ENCODE data around the gene CBL. TPM values are rescaled to one million over a fixed set of nuclear protein-coding genes. Genes with fewer than 3 reads are reported as not detected.
"Not testable (repeated sequence)": the region's sequence is repeated elsewhere in the genome, so short reads cannot be mapped to it uniquely, and the experiment has no call there.

CBL gene
- total RNA-seq, 2 donors from 2014 or later, result 36.1 to 41.9 TPM

DNA sequence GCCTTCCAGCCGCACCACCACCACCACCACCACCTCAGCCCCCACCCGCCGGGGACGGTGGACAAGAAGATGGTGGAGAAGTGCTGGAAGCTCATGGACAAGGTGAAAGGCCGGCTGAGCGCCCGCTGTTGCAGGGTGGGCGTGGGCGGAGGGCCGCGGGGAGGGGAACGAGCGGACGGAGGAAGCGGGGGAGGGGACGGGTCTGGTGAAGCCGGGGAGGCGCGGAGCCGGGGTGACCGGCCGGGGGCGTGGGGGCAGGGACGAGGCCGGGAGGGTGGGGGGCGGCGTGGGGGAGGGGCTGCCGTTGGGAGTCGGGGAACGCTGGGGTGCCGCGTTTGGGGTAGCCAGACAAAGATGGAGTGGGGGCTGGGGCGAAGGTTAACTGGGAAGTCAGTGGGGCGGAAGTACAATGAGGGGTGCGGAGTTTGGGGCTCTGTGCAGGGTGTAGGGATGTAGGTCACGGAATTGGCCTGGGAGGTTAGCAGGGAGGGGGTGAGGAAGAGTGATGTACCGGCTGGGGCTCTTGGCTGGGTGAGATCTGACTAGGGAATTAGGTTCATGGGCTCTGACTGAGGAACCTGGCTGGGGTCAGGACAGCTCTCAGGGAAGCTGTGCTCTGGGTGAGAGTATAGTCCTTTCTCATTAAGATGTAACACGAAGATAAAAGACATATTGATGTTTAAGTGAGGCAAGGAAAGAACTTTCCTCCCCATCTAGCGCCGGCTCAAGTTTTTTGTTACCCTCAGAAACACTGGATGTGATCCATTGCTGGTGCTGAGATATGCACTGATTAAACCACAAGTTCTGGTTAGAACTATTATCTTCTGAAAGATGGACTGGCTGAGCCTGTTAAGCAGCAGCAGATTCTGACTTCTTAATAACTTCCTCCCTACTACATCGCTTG, 624 bp downstream of the CBL start:
- DNase-seq, result peak; percentile 21 to 52 (median 36)
- H3K4me1 Mint-ChIP-seq, result peaks cover 21% of the 10 kb centered on the region
- ATAC-seq, result peak; percentile 34
- H3K9me3 ChIP-seq (ENCODE audit: control insufficient read depth, low read length, poor library complexity, severe bottlenecking), result no peaks in the 10 kb centered on the region
- peaks cover 3% of the 10 kb centered on the region for H3K36me3 Mint-ChIP-seq (ENCODE audit: low read depth)
- H3K27ac Mint-ChIP-seq, result peak overlapping the region; percentile 95
- H3K27me3 Mint-ChIP-seq, result no peaks in the 10 kb centered on the region
- H3K4me3 Mint-ChIP-seq, result peak overlapping the region; percentile 100

DNA sequence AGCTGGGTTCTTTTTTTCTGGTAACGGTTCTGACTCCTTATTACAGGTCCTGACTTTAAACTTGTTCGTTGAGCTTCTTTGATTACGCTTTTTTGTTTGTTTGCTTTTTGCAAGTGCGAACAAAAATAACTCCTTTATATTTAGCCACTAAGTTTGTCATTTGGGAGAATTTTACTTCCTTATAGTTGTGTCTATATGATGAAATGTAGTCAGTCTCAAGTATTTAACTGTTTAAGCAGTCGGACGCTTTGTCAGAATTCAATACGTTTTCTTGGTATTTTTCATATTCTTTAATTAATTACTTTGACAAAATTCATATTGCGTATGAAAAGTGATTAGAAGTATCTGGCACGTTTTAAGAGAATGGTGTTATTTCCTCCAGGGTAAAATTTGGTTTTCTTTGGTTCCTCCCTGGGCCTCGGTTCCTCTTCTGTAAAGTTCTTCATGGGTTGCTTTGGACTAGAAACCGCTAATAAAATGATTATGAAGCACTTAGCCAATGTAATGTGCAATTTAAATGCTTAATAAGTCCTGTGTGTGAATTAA, 1.3 kb downstream of the CBL start:
- H3K27me3 Mint-ChIP-seq, result no peaks in the 10 kb centered on the region
- peak overlapping the region; percentile 100 for H3K4me3 Mint-ChIP-seq
- peak overlapping the region; percentile 95 for H3K27ac Mint-ChIP-seq
- H3K9me3 ChIP-seq (ENCODE audit: control insufficient read depth, low read length, poor library complexity, severe bottlenecking), result no peaks in the 10 kb centered on the region
- peaks cover 3% of the 10 kb centered on the region for H3K36me3 Mint-ChIP-seq (ENCODE audit: low read depth)
- peaks cover 21% of the 10 kb centered on the region for H3K4me1 Mint-ChIP-seq
- DNase-seq (no peak), ATAC-seq (no peak)

DNA sequence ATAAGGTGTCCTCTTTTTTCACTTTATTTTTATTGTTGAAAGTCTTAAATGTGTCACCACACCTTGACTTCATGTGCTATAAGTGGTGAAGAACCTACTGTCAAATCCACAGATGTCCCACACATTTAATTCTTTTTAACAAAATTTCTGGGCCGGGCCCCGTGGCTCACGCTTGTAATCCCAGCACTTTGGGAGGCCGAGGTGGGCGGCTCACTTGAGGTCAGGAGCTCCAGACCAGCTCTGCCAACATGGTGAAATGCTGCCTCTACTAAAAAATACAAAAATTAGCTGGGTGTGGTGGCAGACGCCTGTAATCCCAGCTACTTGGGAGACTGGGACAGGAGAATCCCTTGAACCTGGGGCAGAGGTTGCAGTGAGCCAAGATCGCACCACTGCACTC, 3.0 kb downstream of the CBL start:
- no peak overlapping the region for H3K27ac Mint-ChIP-seq

DNA sequence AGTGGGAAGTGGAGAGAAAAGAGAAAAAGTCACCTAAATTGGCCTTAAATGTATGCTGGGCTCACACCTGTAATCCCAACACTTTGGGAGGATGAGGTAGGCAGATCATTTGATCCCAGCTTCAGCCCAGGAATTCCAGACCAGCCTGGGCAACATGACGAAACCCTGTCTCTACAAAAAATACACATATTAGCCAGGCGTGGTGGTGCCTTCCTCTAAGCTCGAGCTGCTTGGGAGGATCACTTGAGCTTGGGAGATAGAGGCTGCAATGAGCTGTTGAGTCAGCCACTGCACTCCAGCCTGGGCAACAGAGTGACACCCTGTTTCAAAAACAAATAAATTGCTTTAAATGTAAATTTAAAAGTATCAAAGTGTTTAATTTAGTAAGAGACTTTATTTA, 3.9 kb downstream of the CBL start:
- Mint-ChIP-seq H3K4me3 (no peak overlapping the region), H3K4me1 (peaks cover 30% of the 10 kb centered on the region)
- DNase-seq, result no peak

More for the DNA sequence above, 3.0 kb downstream of the CBL start:
- no peak for DNase-seq
- peak overlapping the region; percentile 5 for H3K4me3 Mint-ChIP-seq
- H3K9me3 ChIP-seq (ENCODE audit: control insufficient read depth, low read length, poor library complexity, severe bottlenecking), result no peaks in the 10 kb centered on the region
- no peaks in the 10 kb centered on the region for H3K27me3 Mint-ChIP-seq
- ATAC-seq, result no peak
- H3K36me3 Mint-ChIP-seq (ENCODE audit: low read depth), result peaks cover 3% of the 10 kb centered on the region
- H3K4me1 Mint-ChIP-seq, result peaks cover 28% of the 10 kb centered on the region

DNA sequence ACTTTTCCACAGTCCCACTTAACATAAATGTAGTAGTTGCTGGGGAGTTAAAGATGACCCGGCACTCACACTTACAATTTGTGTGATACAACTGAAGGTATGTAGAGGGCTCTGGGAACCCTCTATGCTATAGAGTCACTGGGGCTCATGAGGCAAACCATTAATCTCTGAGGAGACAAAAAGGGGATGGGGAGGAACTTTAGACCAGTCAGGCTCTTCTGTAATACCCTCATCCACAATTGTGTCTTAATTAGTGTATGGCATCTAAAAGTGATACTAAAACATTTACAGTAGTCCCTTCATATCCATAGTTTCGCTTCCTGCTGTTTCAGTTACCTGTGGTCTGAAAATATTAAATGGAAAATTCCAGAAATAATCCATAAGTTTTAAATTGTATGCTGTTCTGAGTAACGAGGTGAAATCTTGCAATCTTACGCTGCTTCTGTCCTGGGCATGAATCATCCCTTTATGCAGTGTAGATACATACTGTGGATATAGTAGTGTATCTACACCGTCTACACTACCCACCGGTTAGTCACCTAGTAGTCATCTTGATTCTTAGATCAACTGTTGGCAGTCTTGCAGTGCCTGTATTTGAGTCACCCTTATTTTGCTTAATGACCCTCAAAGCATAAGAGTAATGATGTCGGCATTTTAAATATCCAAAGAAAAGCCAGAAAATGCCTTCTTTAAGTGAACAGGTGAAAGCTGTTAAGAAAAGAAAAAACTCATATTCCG, 12.2 kb downstream of the CBL start:
- H3K36me3 Mint-ChIP-seq (ENCODE audit: low read depth), result no peaks in the 10 kb centered on the region
- no peak overlapping the region for H3K4me3 Mint-ChIP-seq

More for the DNA sequence above, 3.9 kb downstream of the CBL start:
- Mint-ChIP-seq H3K27ac (no peak overlapping the region), H3K27me3 (no peaks in the 10 kb centered on the region), H3K36me3 (ENCODE audit: low read depth) (peaks cover 3% of the 10 kb centered on the region)
- H3K9me3 ChIP-seq (ENCODE audit: control insufficient read depth, low read length, poor library complexity, severe bottlenecking), result no peaks in the 10 kb centered on the region
- ATAC-seq, result no peak

DNA sequence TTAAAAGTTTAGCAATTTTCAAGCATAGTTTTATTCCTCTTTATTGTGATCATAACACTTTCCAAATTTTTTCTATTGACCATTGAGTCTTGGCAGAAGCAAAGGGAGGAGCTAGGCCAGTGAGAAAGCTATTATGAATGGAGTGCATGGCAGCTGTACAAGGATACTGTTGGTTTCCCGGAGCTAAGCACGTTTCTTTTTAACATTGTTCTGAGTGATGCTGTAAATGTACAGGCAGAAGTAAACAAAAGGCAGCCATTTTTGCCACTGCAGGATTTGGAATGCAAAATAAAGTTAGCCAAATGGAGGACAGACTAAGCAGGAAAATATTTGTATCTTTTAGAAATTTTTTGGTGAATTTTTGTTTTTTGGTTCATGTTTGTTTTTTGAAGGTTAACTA, 16.2 kb downstream of the CBL start:
- no peaks in the 10 kb centered on the region for H3K9me3 ChIP-seq (ENCODE audit: control insufficient read depth, low read length, poor library complexity, severe bottlenecking)
- peak overlapping the region; percentile 41 for H3K4me3 Mint-ChIP-seq
- peak overlapping the region; percentile 82 for H3K27ac Mint-ChIP-seq
- no peaks in the 10 kb centered on the region for H3K27me3 Mint-ChIP-seq
- H3K36me3 Mint-ChIP-seq (ENCODE audit: low read depth), result peaks cover 5% of the 10 kb centered on the region
- no peak for ATAC-seq
- no peak for DNase-seq
- peaks cover 34% of the 10 kb centered on the region for H3K4me1 Mint-ChIP-seq

More for the DNA sequence above, 12.2 kb downstream of the CBL start:
- ATAC-seq, result peak; percentile 23
- Mint-ChIP-seq H3K27ac (peak overlapping the region; percentile 83), H3K4me1 (peaks cover 22% of the 10 kb centered on the region), H3K27me3 (no peaks in the 10 kb centered on the region)
- no peaks in the 10 kb centered on the region for H3K9me3 ChIP-seq (ENCODE audit: control insufficient read depth, low read length, poor library complexity, severe bottlenecking)
- DNase-seq, result no peak

DNA sequence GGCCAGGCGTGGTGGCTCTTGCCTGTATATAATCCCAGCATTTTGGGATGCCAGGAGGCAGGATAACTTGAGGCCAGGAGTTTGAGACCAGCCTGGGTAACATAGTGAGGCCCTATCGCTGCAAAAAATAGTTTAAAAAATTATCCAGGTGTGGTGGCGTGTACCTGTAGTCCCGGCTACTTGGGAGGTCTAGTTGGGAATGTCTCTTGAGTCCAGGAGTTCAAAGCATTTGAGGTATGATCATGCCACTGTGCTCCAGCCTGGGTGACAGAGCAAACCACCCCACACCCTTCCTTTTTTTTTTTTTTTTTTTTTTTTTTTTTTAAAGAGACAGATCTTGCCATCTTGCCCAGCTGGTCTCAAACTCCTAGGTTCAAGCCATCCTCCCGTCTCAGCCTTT, 16.8 kb downstream of the CBL start:
- Mint-ChIP-seq H3K4me3 (no peak overlapping the region), H3K36me3 (ENCODE audit: low read depth) (peaks cover 5% of the 10 kb centered on the region), H3K4me1 (peaks cover 35% of the 10 kb centered on the region), H3K27me3 (no peaks in the 10 kb centered on the region), H3K27ac (peak overlapping the region; percentile 82)
- no peak for ATAC-seq
- DNase-seq, result no peak
- H3K9me3 ChIP-seq (ENCODE audit: control insufficient read depth, low read length, poor library complexity, severe bottlenecking), result no peaks in the 10 kb centered on the region

DNA sequence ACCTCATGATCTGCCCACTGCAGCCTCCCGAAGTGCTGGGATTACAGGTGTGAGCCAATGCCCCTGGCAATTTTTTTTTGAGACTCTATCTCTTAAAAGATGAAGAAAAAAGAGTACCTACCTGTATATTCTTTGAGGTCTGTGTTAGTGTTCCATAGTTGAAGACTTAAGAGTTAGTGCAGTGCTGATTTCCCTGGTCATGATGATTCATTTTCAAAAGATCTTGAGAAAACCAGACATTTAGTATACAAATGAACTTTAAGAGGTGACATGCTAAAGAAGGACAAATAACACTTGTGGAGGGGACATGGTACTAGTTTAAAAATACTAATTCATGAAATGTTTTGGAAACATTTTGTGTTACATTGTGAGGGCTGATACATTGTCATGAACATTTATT, 17.7 kb downstream of the CBL start:
- H3K9me3 ChIP-seq (ENCODE audit: control insufficient read depth, low read length, poor library complexity, severe bottlenecking), result no peaks in the 10 kb centered on the region
- peak overlapping the region; percentile 45 for H3K4me3 Mint-ChIP-seq
- ATAC-seq (no peak), DNase-seq (no peak)
- peak overlapping the region; percentile 72 for H3K27ac Mint-ChIP-seq
- H3K27me3 Mint-ChIP-seq, result no peaks in the 10 kb centered on the region
- H3K36me3 Mint-ChIP-seq (ENCODE audit: low read depth), result peaks cover 5% of the 10 kb centered on the region
- H3K4me1 Mint-ChIP-seq, result peaks cover 37% of the 10 kb centered on the region

DNA sequence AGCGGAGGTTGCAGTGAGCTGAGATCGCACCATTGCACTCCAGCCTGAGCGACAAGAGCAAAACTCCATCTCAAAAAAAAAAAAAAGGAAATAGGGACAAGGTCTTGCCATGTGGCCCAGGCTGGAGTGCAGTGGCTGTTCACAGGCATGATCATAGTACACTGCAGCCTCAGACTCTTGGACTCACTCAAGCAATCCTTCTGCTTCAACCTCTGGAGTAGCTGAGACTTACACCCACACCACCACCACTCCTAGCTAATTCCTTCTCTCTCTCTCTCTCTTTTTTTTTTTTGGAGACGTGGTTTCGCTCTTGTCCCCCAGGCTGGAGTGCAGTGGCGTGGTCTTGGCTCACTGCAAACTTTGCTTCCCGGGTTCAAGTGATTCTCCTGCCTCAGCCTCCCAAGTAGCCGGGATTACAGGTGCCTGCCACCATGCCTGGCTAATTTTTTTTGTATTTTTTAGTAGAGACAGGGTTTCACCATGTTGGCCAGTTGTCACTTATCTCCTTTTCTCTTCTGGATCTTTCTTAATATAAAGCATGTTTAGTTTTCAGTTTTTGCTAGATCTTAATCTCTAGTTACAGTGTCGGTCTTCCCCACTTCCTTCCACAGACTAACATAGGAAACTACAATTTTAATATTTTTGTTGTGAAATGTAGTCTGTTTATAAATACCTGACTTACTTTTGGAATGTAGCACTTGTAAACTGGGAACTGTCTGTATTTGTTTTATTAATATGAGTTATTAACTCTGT, 22.6 kb downstream of the CBL start:
- Mint-ChIP-seq H3K36me3 (ENCODE audit: low read depth) (peaks cover 10% of the 10 kb centered on the region), H3K4me3 (peak overlapping the region; percentile 84), H3K27ac (peak overlapping the region; percentile 83), H3K4me1 (peaks cover 45% of the 10 kb centered on the region)
- not testable (repeated sequence) for H3K9me3 ChIP-seq (ENCODE audit: control insufficient read depth, low read length, poor library complexity, severe bottlenecking); DNase-seq; H3K27me3 Mint-ChIP-seq
- peak; percentile 55 for ATAC-seq

DNA sequence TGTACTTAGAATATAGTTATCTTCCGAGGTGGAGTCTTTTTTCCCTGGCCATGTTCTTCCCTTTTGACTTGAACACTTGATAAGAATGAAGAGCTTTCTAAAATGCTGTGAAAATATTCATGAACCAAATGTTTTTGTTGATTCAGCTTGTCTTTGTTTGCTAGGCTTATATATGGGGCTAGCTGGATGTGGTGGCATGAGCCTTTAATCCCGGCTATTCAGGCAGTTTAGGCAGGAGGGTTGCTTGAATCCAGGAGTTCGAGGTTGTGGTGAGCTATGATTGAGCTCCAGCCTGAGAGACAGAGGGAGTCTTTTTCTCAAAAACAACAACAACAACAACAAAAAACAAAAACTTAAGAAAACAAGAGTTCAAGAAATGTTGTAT, 23.1 kb downstream of the CBL start:
- DNase-seq (no peak), ATAC-seq (no peak)
- Mint-ChIP-seq H3K4me3 (peak overlapping the region; percentile 84), H3K4me1 (peaks cover 41% of the 10 kb centered on the region), H3K36me3 (ENCODE audit: low read depth) (peaks cover 10% of the 10 kb centered on the region), H3K27me3 (no peaks in the 10 kb centered on the region), H3K27ac (peak overlapping the region; percentile 83)
- no peaks in the 10 kb centered on the region for H3K9me3 ChIP-seq (ENCODE audit: control insufficient read depth, low read length, poor library complexity, severe bottlenecking)

DNA sequence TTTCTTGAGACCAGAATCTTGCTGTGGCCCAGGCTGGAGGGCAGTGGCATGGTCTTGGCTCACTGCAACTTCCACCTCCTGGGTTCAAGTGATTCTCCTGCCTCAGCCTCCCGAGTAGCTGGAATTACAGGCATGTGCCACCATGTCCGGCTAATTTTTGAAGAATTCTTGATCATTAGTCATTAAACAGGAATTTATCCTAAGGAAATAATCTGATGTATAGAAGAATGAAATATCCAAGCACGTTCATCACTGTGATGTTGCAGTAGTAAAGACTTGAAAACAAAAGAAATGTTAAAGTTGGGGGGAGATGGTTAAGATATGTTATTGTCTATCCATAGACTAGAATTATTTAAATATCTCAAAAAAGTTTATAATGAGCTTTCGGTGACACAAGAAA, 23.6 kb downstream of the CBL start:
- ATAC-seq, result no peak
- Mint-ChIP-seq H3K27me3 (no peaks in the 10 kb centered on the region), H3K36me3 (ENCODE audit: low read depth) (peaks cover 9% of the 10 kb centered on the region), H3K27ac (peak overlapping the region; percentile 83), H3K4me1 (peaks cover 39% of the 10 kb centered on the region), H3K4me3 (no peak overlapping the region)
- no peaks in the 10 kb centered on the region for H3K9me3 ChIP-seq (ENCODE audit: control insufficient read depth, low read length, poor library complexity, severe bottlenecking)
- no peak for DNase-seq

DNA sequence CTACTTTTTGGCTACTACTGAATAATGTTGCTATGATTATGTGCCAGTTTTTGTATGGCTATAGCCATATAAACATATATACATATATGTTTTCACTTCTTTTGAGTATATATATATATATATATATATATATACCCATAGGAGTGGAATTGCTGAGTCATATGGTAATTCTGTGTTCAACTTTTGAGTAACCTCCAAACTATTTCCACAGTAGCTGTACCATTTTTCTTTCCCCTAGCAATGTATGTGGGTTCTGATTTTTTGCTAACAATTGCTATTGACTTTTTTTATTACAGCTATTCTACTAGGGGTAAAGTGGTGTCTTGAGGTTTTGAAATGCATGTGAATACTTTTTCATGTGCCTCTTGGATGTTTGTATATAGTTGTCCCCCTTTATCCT, 30.4 kb downstream of the CBL start:
- Mint-ChIP-seq H3K36me3 (ENCODE audit: low read depth) (peaks cover 8% of the 10 kb centered on the region), H3K4me3 (no peak overlapping the region), H3K27ac (no peak overlapping the region), H3K27me3 (no peaks in the 10 kb centered on the region), H3K4me1 (peaks cover 33% of the 10 kb centered on the region)
- ATAC-seq (no peak), DNase-seq (no peak)
- H3K9me3 ChIP-seq (ENCODE audit: control insufficient read depth, low read length, poor library complexity, severe bottlenecking), result no peaks in the 10 kb centered on the region

DNA sequence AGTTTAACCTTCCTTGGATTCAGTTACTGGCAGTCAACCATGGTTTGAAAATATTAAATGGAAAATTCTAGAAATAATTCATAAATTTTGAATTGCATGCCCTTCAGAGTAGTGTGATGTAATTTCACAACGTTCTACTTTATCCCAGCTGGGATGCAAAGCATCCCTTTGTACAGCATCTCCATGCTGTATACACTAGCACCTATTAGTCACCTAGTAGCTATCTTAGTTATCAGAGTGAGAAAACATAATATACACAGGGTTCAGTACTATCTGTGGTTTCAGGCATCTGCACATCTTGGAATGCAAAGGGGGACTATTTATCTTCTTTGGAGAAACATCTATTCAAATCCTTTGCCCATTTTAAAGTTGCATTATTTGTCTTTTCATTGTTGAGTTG, 30.8 kb downstream of the CBL start:
- DNase-seq, result no peak
- peaks cover 37% of the 10 kb centered on the region for H3K4me1 Mint-ChIP-seq

More for the DNA sequence above, 30.8 kb downstream of the CBL start:
- H3K4me3 Mint-ChIP-seq, result no peak overlapping the region
- H3K9me3 ChIP-seq (ENCODE audit: control insufficient read depth, low read length, poor library complexity, severe bottlenecking), result no peaks in the 10 kb centered on the region
- H3K36me3 Mint-ChIP-seq (ENCODE audit: low read depth), result peaks cover 12% of the 10 kb centered on the region
- no peaks in the 10 kb centered on the region for H3K27me3 Mint-ChIP-seq
- ATAC-seq, result no peak
- no peak overlapping the region for H3K27ac Mint-ChIP-seq
